WI38 (cell line): ENCODE measurements around the gene SMYD2.
A peak's percentile ranks its signal among the peaks of the same experiment; 100 is the strongest.

Experiments
- H3K4me3 ChIP-seq: 2 replicates; pipeline ENCODE4 v1.5.1; 2011; ENCODE audit warnings: low read depth, mild to moderate bottlenecking, control low read depth, low read length
- CTCF ChIP-seq: IDR thresholded peaks from 2 replicates; pipeline ENCODE4 v1.5.1; 2012; ENCODE audit warnings: low read depth, mild to moderate bottlenecking, control low read depth, low read length

The SMYD2 gene

GRCh38 chr1:214281720-214282629 lies 1.0 kb downstream of the SMYD2 start:
- H3K4me3 ChIP-seq, result peak overlapping the region; percentile 74
- no peak for TF ChIP-seq CTCF

- no peak overlapping the region for H3K4me3 ChIP-seq
- no peak for TF ChIP-seq CTCF
Measured at GRCh38 chr1:214282630-214283242, 1.8 kb downstream of the SMYD2 start.

- H3K4me3 ChIP-seq, result no peak overlapping the region
- no peak for TF ChIP-seq CTCF
Measured at GRCh38 chr1:214285610-214286440, 4.9 kb downstream of the SMYD2 start.

- no peak for TF ChIP-seq CTCF
- no peak overlapping the region for H3K4me3 ChIP-seq
Measured at GRCh38 chr1:214287884-214288283, 6.9 kb downstream of the SMYD2 start.

GRCh38 chr1:214289574-214290272 lies 8.8 kb downstream of the SMYD2 start:
- H3K4me3 ChIP-seq, result no peak overlapping the region

More at GRCh38 chr1:214289574-214290272, 8.8 kb downstream of the SMYD2 start:
- no peak for TF ChIP-seq CTCF
